Stomach (tissue), 9 donors: ENCODE results near the gene ERC2. TPM values are rescaled to one million over a fixed set of nuclear protein-coding genes. Genes with fewer than 3 reads are reported as not detected.

Experiments
- DNase-seq, 2 donors: peaks; one replicate each; pipeline versions ENCODE4 v3.0.0 to v3.0.0-alpha.2; 2013 to 2019
- H3K27ac ChIP-seq, 5 donors: fragments of 200-600 bp in 4 of 5; sonication (generic) in 4 of 5; one replicate each; pipeline ENCODE4 v1.5.1; 2013 to 2019; ENCODE audit warnings: mild to moderate bottlenecking in 1 of 5, moderate library complexity in 1 of 5
- H3K27me3 ChIP-seq, 3 donors: fragments of 200-600 bp; sonication (generic); one replicate each; pipeline ENCODE4 v1.5.1; 2017 to 2019; ENCODE audit warnings: mixed run types in 1 of 3
- H3K36me3 ChIP-seq, 4 donors: fragments of 200-600 bp; sonication (generic); 1 replicate in 3 of 4; 2 replicates in 1 of 4; pipeline ENCODE4 v1.5.1; 2016 to 2019
- H3K4me1 ChIP-seq, 4 donors: fragments of 200-600 bp; sonication (generic); one replicate each; pipeline ENCODE4 v1.5.1; 2016 to 2019
- H3K4me3 ChIP-seq, 4 donors: fragments of 200-600 bp; sonication (generic) in 3 of 4; one replicate each; pipeline ENCODE4 v1.5.1; 2016 to 2019; ENCODE audit warnings: mild to moderate bottlenecking in 1 of 4
- H3K9me3 ChIP-seq, 4 donors: fragments of 200-600 bp; sonication (generic); one replicate each; pipeline ENCODE4 v1.5.1; 2016 to 2019
- EP300 ChIP-seq: sonication (generic); formaldehyde crosslinking; IDR thresholded peaks from one replicate; pipeline ENCODE4 v1.6.1; 2017; ENCODE audit warnings: antibody characterized with exemption
- POLR2A ChIP-seq, 4 donors: fragments of 450-650 bp; IDR thresholded peaks; one replicate each; pipeline ENCODE4 v1.6.1; 2016; ENCODE audit warnings: antibody characterized with exemption in 4 of 4, control low read depth in 2 of 4, mild to moderate bottlenecking in 1 of 4, moderate library complexity in 1 of 4
- POLR2AphosphoS5 ChIP-seq, 3 donors: sonication (generic); formaldehyde crosslinking; IDR thresholded peaks; one replicate each; pipeline ENCODE4 v1.6.1; 2016; ENCODE audit warnings: antibody characterized with exemption in 3 of 3
- WGBS, 5 donors: extraction: QIAGEN DNeasy Blood & Tissue Kit in 3 of 5; methylation state at CpG; one replicate each; pipeline versions ENCODE4 v1.1.5 to v1.1.7; 2013 to 2018; 5-methylcytosine and 5-hydroxymethylcytosine counted together
- intact Hi-C: fragments of 100-400 bp; cut with DNase I; formaldehyde crosslinking; loops from one replicate; pipeline ENCODE4 v1.15.1; 2023; ENCODE audit warnings: low total_unique reads
- polyA plus RNA-seq, 3 donors: library from polyadenylated mRNA; stranded (reverse); fragments of 200-250 nt; gene quantifications; one replicate each; pipeline ENCODE4 v1.2.3, GENCODE V29; 2013
- total RNA-seq, 5 donors: library from RNA; depleted of rRNA; stranded (reverse); fragments of >200 nt; gene quantifications; one replicate each; pipeline versions ENCODE4 v1.1.0 to v1.2.3, GENCODE V29; 2014 to 2016
- TF ChIP-seq, protein P1 (sequence below), 7 experiments: fragments of 450-650 bp in 4 of 7; fragments of 200-600 bp in 3 of 7; sonication (generic) in 3 of 7; IDR thresholded peaks; one replicate each; pipeline ENCODE4 v1.5.1; 2016 to 2019; ENCODE audit warnings: antibody characterized with exemption in 7 of 7, control low read depth in 2 of 7, mild to moderate bottlenecking in 1 of 7
- donor health status: healthy with polysubstance abuse.
- donor health status: Bipolar disorder and iron deficiency.
- donor health status: healthy.

ERC2 gene
- total and polyA plus RNA-seq, 8 donors, result 0.43 to 3.1 (median 1.3) TPM; not detected in 2

DNA sequence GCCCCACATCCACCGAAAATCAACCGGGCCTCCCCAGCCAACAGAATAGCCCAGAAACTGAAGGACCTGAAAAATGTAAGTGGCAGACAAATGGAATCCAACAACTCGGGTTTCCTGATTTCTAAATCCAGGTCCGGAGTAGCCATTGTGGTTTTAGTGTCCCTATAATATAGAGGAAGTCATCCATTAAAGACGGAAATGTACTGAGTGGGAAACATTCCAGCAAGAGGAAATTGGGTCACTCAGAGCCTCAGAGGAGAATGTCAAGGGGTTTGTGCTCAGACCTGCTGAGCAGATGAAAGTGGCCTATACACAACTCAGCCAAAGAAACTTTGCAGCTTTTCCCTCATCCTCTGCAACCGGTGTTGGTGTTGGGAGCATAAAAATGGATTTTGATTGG lies 366.7 kb downstream of the ERC2 start:
- intact Hi-C loops, result no loop called here
- TF ChIP-seq POLR2A (IDR thresholded peaks at IDR 0.05) (no peak), POLR2AphosphoS5 (IDR thresholded peaks at IDR 0.05) (no peak), EP300 (no peak)
- TF ChIP-seq, protein P1, sequence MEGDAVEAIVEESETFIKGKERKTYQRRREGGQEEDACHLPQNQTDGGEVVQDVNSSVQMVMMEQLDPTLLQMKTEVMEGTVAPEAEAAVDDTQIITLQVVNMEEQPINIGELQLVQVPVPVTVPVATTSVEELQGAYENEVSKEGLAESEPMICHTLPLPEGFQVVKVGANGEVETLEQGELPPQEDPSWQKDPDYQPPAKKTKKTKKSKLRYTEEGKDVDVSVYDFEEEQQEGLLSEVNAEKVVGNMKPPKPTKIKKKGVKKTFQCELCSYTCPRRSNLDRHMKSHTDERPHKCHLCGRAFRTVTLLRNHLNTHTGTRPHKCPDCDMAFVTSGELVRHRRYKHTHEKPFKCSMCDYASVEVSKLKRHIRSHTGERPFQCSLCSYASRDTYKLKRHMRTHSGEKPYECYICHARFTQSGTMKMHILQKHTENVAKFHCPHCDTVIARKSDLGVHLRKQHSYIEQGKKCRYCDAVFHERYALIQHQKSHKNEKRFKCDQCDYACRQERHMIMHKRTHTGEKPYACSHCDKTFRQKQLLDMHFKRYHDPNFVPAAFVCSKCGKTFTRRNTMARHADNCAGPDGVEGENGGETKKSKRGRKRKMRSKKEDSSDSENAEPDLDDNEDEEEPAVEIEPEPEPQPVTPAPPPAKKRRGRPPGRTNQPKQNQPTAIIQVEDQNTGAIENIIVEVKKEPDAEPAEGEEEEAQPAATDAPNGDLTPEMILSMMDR (IDR thresholded peaks at IDR 0.05), result no peak
- H3K4me3 ChIP-seq, result no peak overlapping the region
- H3K27ac ChIP-seq, result no peak overlapping the region
- H3K9me3 ChIP-seq, result no peaks in the 10 kb centered on the region
- no peaks in the 10 kb centered on the region for H3K27me3 ChIP-seq
- H3K4me1 ChIP-seq, result no peaks in the 10 kb centered on the region
- 63 to 77% (median 75%) methylated on average over 6 of the region's 6 CpGs for WGBS, 5 donors
- H3K36me3 ChIP-seq, result no peaks in the 10 kb centered on the region
- no peak for DNase-seq

- no peak overlapping the region for H3K27ac ChIP-seq
- H3K36me3 ChIP-seq, result no peaks in the 10 kb centered on the region
- H3K27me3 ChIP-seq, result no peaks in the 10 kb centered on the region
- WGBS, 5 donors, result 61 to 74% (median 69%) methylated on average over 2 of the region's 2 CpGs
- no peak overlapping the region for H3K4me3 ChIP-seq
- no peaks in the 10 kb centered on the region for H3K9me3 ChIP-seq
- TF ChIP-seq EP300 (no peak), POLR2AphosphoS5 (IDR thresholded peaks at IDR 0.05) (no peak), POLR2A (IDR thresholded peaks at IDR 0.05) (no peak)
- TF ChIP-seq, protein P1 (IDR thresholded peaks at IDR 0.05), result no peak
- DNase-seq, result no peak
- intact Hi-C loops, result no loop called here
- no peaks in the 10 kb centered on the region for H3K4me1 ChIP-seq
Observed at GRCh38 chr3:56096999-56097398, 371.3 kb downstream of the ERC2 start.

DNA sequence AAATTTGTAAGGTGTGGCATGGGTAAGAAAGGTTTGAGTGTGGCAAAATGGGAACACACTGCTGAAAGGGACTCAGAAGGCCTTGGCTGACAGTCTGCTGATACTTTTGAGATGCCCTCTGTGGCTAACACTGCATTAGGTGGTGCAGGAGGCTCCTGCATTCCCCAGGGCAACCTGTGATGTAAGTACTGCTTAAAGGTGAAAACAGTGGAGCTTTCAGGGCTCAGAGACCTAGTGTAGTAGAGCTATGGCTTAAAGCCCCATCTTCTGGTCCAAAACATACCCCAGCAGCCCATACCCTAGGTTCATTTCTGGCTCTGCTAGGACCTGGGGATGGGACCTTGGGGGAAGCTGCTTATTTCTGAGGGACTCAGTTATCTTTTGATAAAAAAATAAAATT lies 374.1 kb downstream of the ERC2 start:
- Histone ChIP-seq H3K4me3 (no peak overlapping the region), H3K4me1 (no peaks in the 10 kb centered on the region), H3K36me3 (no peaks in the 10 kb centered on the region), H3K27ac (no peak overlapping the region), H3K9me3 (no peaks in the 10 kb centered on the region), H3K27me3 (no peaks in the 10 kb centered on the region)
- TF ChIP-seq POLR2AphosphoS5 (IDR thresholded peaks at IDR 0.05) (no peak), POLR2A (IDR thresholded peaks at IDR 0.05) (no peak), EP300 (no peak)
- TF ChIP-seq, protein P1 (IDR thresholded peaks at IDR 0.05), result no peak
- intact Hi-C loops, result no loop called here
- no peak for DNase-seq

GRCh38 chr3:56089739-56090138 lies 378.5 kb downstream of the ERC2 start:
- H3K4me3 ChIP-seq, result no peak overlapping the region
- TF ChIP-seq EP300, result no peak
- no peak for TF ChIP-seq POLR2AphosphoS5 (IDR thresholded peaks at IDR 0.05)
- TF ChIP-seq POLR2A (IDR thresholded peaks at IDR 0.05), result no peak
- TF ChIP-seq, protein P1 (IDR thresholded peaks at IDR 0.05), result no peak
- DNase-seq, result no peak
- H3K9me3 ChIP-seq, result no peaks in the 10 kb centered on the region
- WGBS, 5 donors, result 92 to 95% (median 94%) methylated on average over 2 of the region's 2 CpGs
- no peaks in the 10 kb centered on the region for H3K4me1 ChIP-seq
- H3K27me3 ChIP-seq, result no peaks in the 10 kb centered on the region
- no peaks in the 10 kb centered on the region for H3K36me3 ChIP-seq
- intact Hi-C loops, result no loop called here
- no peak overlapping the region for H3K27ac ChIP-seq
